Forelimb muscle (tissue), 1 donor: Measurements from ENCODE around the gene NCOA4. TPM values are rescaled to one million over a fixed set of nuclear protein-coding genes. Genes with fewer than 3 reads are reported as not detected.
"Not testable (repeated sequence)": the region's sequence is repeated elsewhere in the genome, so short reads cannot be mapped to it uniquely, and the experiment has no call there.

Source experiments
- DNase-seq: peaks from one replicate; pipeline ENCODE4 v3.0.0-alpha.2; 2013; ENCODE audit warnings: low read depth
- polyA plus RNA-seq: library from polyadenylated mRNA; unstranded; fragments of 120-200 nt; gene quantifications from one replicate; pipeline ENCODE4 v1.2.1, GENCODE V29; 2013; ENCODE audit not compliant: insufficient read length

Gene NCOA4
- polyA plus RNA-seq, 1 donor: 124 TPM

GRCh38 chr10:46052791-46053375 is 22.5 kb upstream of the NCOA4 start:
- DNase-seq: no peak

GRCh38 chr10:46052057-46052790 is 21.8 kb upstream of the NCOA4 start:
- DNase-seq: no peak

- DNase-seq: no peak
Observed at GRCh38 chr10:46050941-46051623, 20.7 kb upstream of the NCOA4 start.

- DNase-seq: not testable (repeated sequence)
Observed at GRCh38 chr10:46049497-46049831, 19.0 kb upstream of the NCOA4 start.

GRCh38 chr10:46048152-46048551 is 17.7 kb upstream of the NCOA4 start:
- DNase-seq: no peak

GRCh38 chr10:46046261-46046660 is 15.8 kb upstream of the NCOA4 start, which contains the start of gene MSMB:
TSS of gene MSMB (minus strand) at chr10:46046269. CDS start at chr10:46046237, 32 bp downstream.
- DNase-seq: no peak

GRCh38 chr10:46042527-46042926 is 12.1 kb upstream of the NCOA4 start:
- no peak for DNase-seq

GRCh38 chr10:46040004-46040403 is 9.6 kb upstream of the NCOA4 start:
- DNase-seq: no peak

- no peak for DNase-seq
Observed at GRCh38 chr10:46037107-46037825, 6.8 kb upstream of the NCOA4 start.

- no peak for DNase-seq
Observed at GRCh38 chr10:46035923-46036849, 5.8 kb upstream of the NCOA4 start.

GRCh38 chr10:46033602-46034011 is 3.2 kb upstream of the NCOA4 start:
- DNase-seq: no peak

- DNase-seq: no peak
Observed at GRCh38 chr10:46031648-46032532, 1.5 kb upstream of the NCOA4 start.

- DNase-seq: no peak
Observed at GRCh38 chr10:46029461-46030030, 877 bp downstream of the NCOA4 start.

GRCh38 chr10:46028584-46029460 is 1.6 kb downstream of the NCOA4 start:
- no peak for DNase-seq

- no peak for DNase-seq
Observed at GRCh38 chr10:46026106-46026505, 4.3 kb downstream of the NCOA4 start.

GRCh38 chr10:46025406-46025805 is 5.0 kb downstream of the NCOA4 start:
- DNase-seq: no peak

- DNase-seq: no peak
Observed at GRCh38 chr10:46024948-46025347, 5.5 kb downstream of the NCOA4 start.

- peak; percentile 44 for DNase-seq
Observed at GRCh38 chr10:46022978-46023702, 7.3 kb downstream of the NCOA4 start.
